A549 (cell line): ENCODE results near the gene KCND3. TPM values are rescaled to one million over a fixed set of nuclear protein-coding genes. Genes with fewer than 3 reads are reported as not detected.

ENCODE experiments used
- ATAC-seq, 2 experiments: fragments of 200-7000 bp in 1 of 2; fragments of >200 bp in 1 of 2; cut with Nextera tagmentation in 1 of 2; cut with Tn5 transposase in 1 of 2; 3 replicates each; pipeline versions ENCODE4 v1.8.0 to v1.9.1; 2018 to 2020; ENCODE audit warnings: mild to moderate bottlenecking in 1 of 2, moderate library complexity in 1 of 2
- CTCF ChIA-PET: fragments of 300-600 bp; sonication (Branson Sonifier 250); formaldehyde crosslinking; extraction: SDS; loops from one replicate; lab custom pipeline; 2021; ENCODE audit warnings: antibody characterized with exemption, inconsistent platforms; lab: Yijun Ruan, JAX
- POLR2A ChIA-PET: fragments of 350-600 bp; formaldehyde crosslinking; extraction: SDS; loops from one replicate; lab custom pipeline; 2021; ENCODE audit warnings: antibody characterized with exemption, inconsistent platforms; lab: Yijun Ruan, JAX
- DNase-seq, 2 experiments: peaks; one replicate each; pipeline versions ENCODE4 v3.0.0 to v3.0.0-alpha.2; 2011 to 2016; ENCODE audit warnings: low read depth in 1 of 2, low spot score in 1 of 2
- FAIRE-seq: peaks from 2 replicates; lab custom pipeline; 2011; peaks lifted over from hg19 to GRCh38; lab: Jason Lieb, UNC
- H3K27ac ChIP-seq, 2 experiments: fragments of >200 bp; sonication (Bioruptor Twin); formaldehyde crosslinking; 3 replicates each; pipeline ENCODE4 v1.5.1; 2016 to 2017
- H3K4me1 ChIP-seq: fragments of >200 bp; sonication (Bioruptor Twin); formaldehyde crosslinking; 3 replicates; pipeline ENCODE4 v1.6.1; 2016
- H3K4me2 ChIP-seq: fragments of >200 bp; sonication (Bioruptor Twin); formaldehyde crosslinking; 3 replicates; pipeline ENCODE4 v1.6.1; 2016
- H3K4me3 ChIP-seq: fragments of >200 bp; sonication (Bioruptor Twin); formaldehyde crosslinking; 3 replicates; pipeline ENCODE4 v1.5.1; 2016
- H3K9me3 ChIP-seq: fragments of >200 bp; sonication (Bioruptor Twin); formaldehyde crosslinking; 3 replicates; pipeline ENCODE4 v1.6.1; 2016
- BHLHE40 ChIP-seq: IDR thresholded peaks from 2 replicates; pipeline ENCODE4 v1.6.1; 2012; ENCODE audit warnings: low read depth, low read length, inconsistent platforms
- CBX8 ChIP-seq: fragments of 200-600 bp; sonication (generic); IDR thresholded peaks from 2 replicates; pipeline ENCODE4 v1.6.1; 2016
- FOSL2 ChIP-seq, 2 experiments: fragments of 450-650 bp in 1 of 2; fragments of >200 bp in 1 of 2; sonication (Bioruptor Twin) in 1 of 2; formaldehyde crosslinking; IDR thresholded peaks; 2 replicates each; pipeline versions ENCODE4 v1.5.0 to v1.6.1; 2016 to 2020; ENCODE audit warnings: mild to moderate bottlenecking in 1 of 2, moderate library complexity in 1 of 2
- HDAC2 ChIP-seq: fragments of 200-600 bp; sonication (generic); IDR thresholded peaks from 2 replicates; pipeline ENCODE4 v1.6.1; 2016
- HOXB13 ChIP-seq: fragments of 250-450 bp; sonication (Bioruptor Pico); IDR thresholded peaks from 2 replicates; pipeline ENCODE4 v1.5.0; 2020; ENCODE audit warnings: low read depth, mild to moderate bottlenecking, moderate library complexity
- HOXB5 ChIP-seq: fragments of 250-450 bp; sonication (Bioruptor Pico); IDR thresholded peaks from 2 replicates; pipeline ENCODE4 v1.5.0; 2020; ENCODE audit warnings: mild to moderate bottlenecking, moderate library complexity
- JUN ChIP-seq, 2 experiments: fragments of >200 bp; sonication (Bioruptor Twin); formaldehyde crosslinking; IDR thresholded peaks; 2 replicates in 1 of 2; 3 replicates in 1 of 2; pipeline ENCODE4 v1.6.1; 2016 to 2017
- KDM1A ChIP-seq: fragments of 200-600 bp; sonication (generic); IDR thresholded peaks from 2 replicates; pipeline ENCODE4 v1.6.1; 2016; ENCODE audit warnings: low read depth, mild to moderate bottlenecking
- NFE2L2 ChIP-seq: fragments of 150-350 bp; conservative IDR thresholded peaks from 2 replicates; pipeline ENCODE4 v1.6.1; 2014; ENCODE audit warnings: low read length
- RFX5 ChIP-seq: fragments of 450-650 bp; IDR thresholded peaks from 2 replicates; pipeline ENCODE4 v1.7.1; 2014; ENCODE audit warnings: antibody characterized with exemption, mild to moderate bottlenecking, moderate library complexity
- SMC3 ChIP-seq: fragments of >200 bp; sonication (Bioruptor Twin); formaldehyde crosslinking; IDR thresholded peaks from 3 replicates; pipeline ENCODE4 v1.6.1; 2018; ENCODE audit warnings: inconsistent platforms
- TFCP2L1 ChIP-seq: fragments of 250-450 bp; sonication (Bioruptor Pico); IDR thresholded peaks from 2 replicates; pipeline ENCODE4 v1.5.0; 2021; ENCODE audit warnings: mild to moderate bottlenecking
- ZSCAN20 ChIP-seq: fragments of 250-450 bp; sonication (Bioruptor Pico); IDR thresholded peaks from 2 replicates; pipeline ENCODE4 v1.8.0; 2022; ENCODE audit warnings: mild to moderate bottlenecking, moderate library complexity
- WGBS: methylation state at CpG from one replicate; pipeline ENCODE4 v1.1.6; 2017; ENCODE audit errors: missing lambda C conversion rate; 5-methylcytosine and 5-hydroxymethylcytosine counted together
- polyA plus RNA-seq, 4 experiments: library from polyadenylated mRNA; depleted of rRNA in 3 of 4; stranded (reverse); fragments of >200 nt; fragmentation: RNase III in 1 of 4; extraction: RNeasy Plus Mini Kit Qiagen cat#74134 plus additional on column Dnase treatment in 1 of 4; gene quantifications; 2 replicates in 3 of 4; 3 replicates in 1 of 4; pipeline ENCODE4 v1.2.3, GENCODE V29; 2011 to 2017
- TF ChIP-seq, protein P1 (sequence below): fragments of >200 bp; sonication (Bioruptor Twin); formaldehyde crosslinking; IDR thresholded peaks from 2 replicates; pipeline ENCODE4 v1.6.1; 2016
- TF ChIP-seq, protein P2 (sequence below): IDR thresholded peaks from 2 replicates; pipeline ENCODE4 v1.6.1; 2012
- TF ChIP-seq, protein P3 (sequence below): fragments of 150-350 bp; IDR thresholded peaks from 2 replicates; pipeline ENCODE4 v1.6.1; 2014; ENCODE audit warnings: low read depth, mild to moderate bottlenecking, low read length
- TF ChIP-seq, protein P4 (sequence below): IDR thresholded peaks from 2 replicates; pipeline ENCODE4 v1.6.1; 2012; ENCODE audit warnings: low read depth, borderline replicate concordance
- TF ChIP-seq, protein P5 (sequence below): IDR thresholded peaks from 2 replicates; pipeline ENCODE4 v1.6.1; 2012

KCND3 gene
- polyA plus RNA-seq, 2 of the 4 experiments (the other 2 are of a cell fraction), result not detected

DNA sequence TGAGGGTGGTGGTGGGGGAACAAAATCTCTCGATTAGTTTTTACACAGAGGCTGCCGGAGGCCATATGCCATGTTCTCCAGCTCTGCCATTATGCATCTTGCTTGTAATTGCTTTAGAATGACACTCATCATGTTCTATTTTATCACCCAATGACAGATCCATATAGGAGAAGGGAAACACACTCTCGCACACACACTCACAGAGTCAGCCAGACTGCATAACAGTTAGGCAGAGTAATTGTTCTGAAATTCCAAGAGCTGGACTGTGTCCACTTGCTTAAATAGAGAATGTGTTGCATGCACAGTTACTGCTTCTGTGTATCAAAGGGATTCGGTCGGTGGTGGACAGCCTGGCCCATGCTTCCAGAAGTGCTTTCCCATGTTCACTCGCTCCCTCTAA, 30.6 kb downstream of the KCND3 start:
- DNase-seq (no peak), ATAC-seq (no peak), FAIRE-seq (no peak)
- Histone ChIP-seq H3K4me3 (no peak overlapping the region), H3K9me3 (no peaks in the 10 kb centered on the region), H3K4me2 (no peak overlapping the region), H3K27ac (no peak overlapping the region), H3K4me1 (no peaks in the 10 kb centered on the region)
- 31% methylated on average over 6 of the region's 6 CpGs for WGBS
- ChIA-PET POLR2A (no interaction called here), CTCF (interaction anchor here (0.6 kb wide), 1 partner anchor 57 kb away, joined by 3 read pairs; no protein-coding TSS in a partner anchor)
- TF ChIP-seq HOXB5 (CRISPR knock-in tag) (no peak), NFE2L2 (no peak), JUN (IDR thresholded peaks at IDR 0.05) (no peak), ZSCAN20 (CRISPR knock-in tag) (no peak), HOXB13 (CRISPR knock-in tag) (no peak), KDM1A (no peak), SMC3 (no peak), TFCP2L1 (no peak), FOSL2 (IDR thresholded peaks at IDR 0.05) (no peak), FOSL2 (CRISPR knock-in tag; IDR thresholded peaks at IDR 0.05) (no peak), HDAC2 (no peak), BHLHE40 (no peak)
- TF ChIP-seq, protein P1, sequence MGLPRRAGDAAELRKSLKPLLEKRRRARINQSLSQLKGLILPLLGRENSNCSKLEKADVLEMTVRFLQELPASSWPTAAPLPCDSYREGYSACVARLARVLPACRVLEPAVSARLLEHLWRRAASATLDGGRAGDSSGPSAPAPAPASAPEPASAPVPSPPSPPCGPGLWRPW, result no peak
- TF ChIP-seq, protein P2, sequence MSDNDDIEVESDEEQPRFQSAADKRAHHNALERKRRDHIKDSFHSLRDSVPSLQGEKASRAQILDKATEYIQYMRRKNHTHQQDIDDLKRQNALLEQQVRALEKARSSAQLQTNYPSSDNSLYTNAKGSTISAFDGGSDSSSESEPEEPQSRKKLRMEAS, result no peak
- TF ChIP-seq, protein P3, sequence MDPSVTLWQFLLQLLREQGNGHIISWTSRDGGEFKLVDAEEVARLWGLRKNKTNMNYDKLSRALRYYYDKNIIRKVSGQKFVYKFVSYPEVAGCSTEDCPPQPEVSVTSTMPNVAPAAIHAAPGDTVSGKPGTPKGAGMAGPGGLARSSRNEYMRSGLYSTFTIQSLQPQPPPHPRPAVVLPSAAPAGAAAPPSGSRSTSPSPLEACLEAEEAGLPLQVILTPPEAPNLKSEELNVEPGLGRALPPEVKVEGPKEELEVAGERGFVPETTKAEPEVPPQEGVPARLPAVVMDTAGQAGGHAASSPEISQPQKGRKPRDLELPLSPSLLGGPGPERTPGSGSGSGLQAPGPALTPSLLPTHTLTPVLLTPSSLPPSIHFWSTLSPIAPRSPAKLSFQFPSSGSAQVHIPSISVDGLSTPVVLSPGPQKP, result no peak

DNA sequence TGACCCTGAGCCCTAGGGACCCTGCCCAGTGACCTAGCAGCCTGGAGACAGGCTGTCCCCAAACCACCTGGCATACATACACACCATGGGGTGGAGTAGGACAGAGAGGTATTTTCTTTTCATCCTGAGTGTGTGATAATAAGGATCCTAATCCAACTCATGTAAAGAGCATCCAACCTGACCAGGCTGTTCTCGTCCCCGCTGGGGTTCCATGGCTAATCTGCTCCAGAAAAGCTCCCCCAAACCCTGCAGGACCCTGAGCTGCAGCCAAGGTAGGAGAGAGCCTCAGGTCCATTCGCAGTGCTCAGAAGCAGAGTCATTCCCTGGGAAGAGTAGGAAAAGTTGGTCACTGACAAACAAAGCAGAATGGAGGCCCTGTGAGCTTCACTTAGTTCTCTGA, 31.4 kb downstream of the KCND3 start:
- Histone ChIP-seq H3K4me3 (no peak overlapping the region), H3K4me2 (no peak overlapping the region), H3K27ac (no peak overlapping the region), H3K9me3 (no peaks in the 10 kb centered on the region), H3K4me1 (no peaks in the 10 kb centered on the region)
- 7% methylated on average over 3 of the region's 3 CpGs for WGBS
- ChIA-PET CTCF (no interaction called here), POLR2A (no interaction called here)
- TF ChIP-seq CBX8, result no peak
- TF ChIP-seq, protein P4, sequence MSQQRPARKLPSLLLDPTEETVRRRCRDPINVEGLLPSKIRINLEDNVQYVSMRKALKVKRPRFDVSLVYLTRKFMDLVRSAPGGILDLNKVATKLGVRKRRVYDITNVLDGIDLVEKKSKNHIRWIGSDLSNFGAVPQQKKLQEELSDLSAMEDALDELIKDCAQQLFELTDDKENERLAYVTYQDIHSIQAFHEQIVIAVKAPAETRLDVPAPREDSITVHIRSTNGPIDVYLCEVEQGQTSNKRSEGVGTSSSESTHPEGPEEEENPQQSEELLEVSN, result no peak
- no peak for TF ChIP-seq RFX5
- FAIRE-seq, result no peak
- ATAC-seq, result no peak
- no peak for DNase-seq

DNA sequence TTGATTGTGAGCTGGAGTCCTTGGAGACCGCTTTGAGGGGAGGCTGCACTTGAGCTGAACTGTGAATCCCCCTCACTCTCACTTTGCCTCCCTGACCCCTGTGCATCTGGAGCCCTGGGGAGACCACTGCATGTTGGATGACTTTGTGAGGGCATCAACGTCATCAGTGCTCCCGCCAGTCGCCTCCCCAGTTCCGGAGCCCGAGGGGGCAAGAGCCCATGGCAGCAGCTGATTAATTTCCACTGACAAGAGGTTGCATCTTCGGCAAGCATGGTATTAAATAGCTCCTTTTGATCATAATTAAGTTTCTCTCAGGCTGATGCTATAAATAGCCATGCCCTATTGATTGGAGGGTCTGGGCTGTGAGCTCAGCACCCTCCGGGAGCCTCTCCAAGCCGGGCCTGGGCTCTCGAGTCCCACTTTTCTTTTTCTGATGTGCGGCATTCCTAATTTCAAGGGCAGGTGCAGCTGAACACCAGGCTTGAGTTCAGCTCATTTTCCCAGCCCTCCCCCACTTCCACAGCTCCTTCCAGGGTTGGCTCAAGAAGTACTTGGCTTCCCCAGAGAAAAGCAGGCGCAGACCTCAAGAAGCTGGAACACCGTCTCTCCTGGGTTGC, 33.2 kb downstream of the KCND3 start:
- no peaks in the 10 kb centered on the region for H3K9me3 ChIP-seq
- ChIA-PET CTCF (interaction anchor here (0.7 kb wide), 1 partner anchor 31 kb away, joined by 3 read pairs; no protein-coding TSS in a partner anchor), POLR2A (no interaction called here)
- FAIRE-seq, result no peak
- TF ChIP-seq, protein P5, sequence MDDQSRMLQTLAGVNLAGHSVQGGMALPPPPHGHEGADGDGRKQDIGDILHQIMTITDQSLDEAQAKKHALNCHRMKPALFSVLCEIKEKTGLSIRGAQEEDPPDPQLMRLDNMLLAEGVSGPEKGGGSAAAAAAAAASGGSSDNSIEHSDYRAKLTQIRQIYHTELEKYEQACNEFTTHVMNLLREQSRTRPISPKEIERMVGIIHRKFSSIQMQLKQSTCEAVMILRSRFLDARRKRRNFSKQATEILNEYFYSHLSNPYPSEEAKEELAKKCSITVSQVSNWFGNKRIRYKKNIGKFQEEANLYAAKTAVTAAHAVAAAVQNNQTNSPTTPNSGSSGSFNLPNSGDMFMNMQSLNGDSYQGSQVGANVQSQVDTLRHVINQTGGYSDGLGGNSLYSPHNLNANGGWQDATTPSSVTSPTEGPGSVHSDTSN, result no peak
- H3K4me1 ChIP-seq, result no peaks in the 10 kb centered on the region
- no peak overlapping the region for H3K27ac ChIP-seq
- no peak overlapping the region for H3K4me2 ChIP-seq
- DNase-seq, result no peak
- H3K4me3 ChIP-seq, result no peak overlapping the region
- no peak for ATAC-seq
- 67% methylated on average over 7 of the region's 13 CpGs for WGBS
